HG03520 (cell line): Measurements from ENCODE around the gene BRIP1.
A peak's percentile ranks its signal among the peaks of the same experiment; 100 is the strongest.

ENCODE experiments used
- ATAC-seq: cut with Tn5 transposase; IDR thresholded peaks from one replicate; pipeline ENCODE4 v1.9.1; 2021; ENCODE audit warnings: mild to moderate bottlenecking, moderate library complexity; ENCODE audit not compliant: unreplicated experiment

Gene BRIP1

GRCh38 chr17:61768405-61768804, 94.9 kb downstream of the BRIP1 start:
- no peak for ATAC-seq

DNA sequence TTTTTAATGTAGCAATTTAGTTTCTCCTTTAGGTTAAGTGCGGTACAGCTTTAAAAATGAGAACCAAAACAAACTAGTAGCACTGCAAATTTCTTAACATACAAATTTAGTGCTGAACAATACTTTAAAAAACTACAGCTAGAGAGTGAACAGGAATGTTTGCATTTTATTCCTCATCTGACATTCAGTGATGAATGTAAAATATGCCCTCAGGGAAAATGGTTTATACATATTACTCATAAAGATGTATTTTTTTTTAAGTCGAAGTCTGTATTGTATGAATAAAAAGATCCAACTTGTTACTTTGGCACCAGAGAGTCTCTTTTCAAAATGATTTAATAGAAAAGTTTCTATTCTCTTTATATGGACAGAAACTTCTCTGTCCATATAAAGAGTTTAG, 96.8 kb downstream of the BRIP1 start:
- ATAC-seq = no peak

- ATAC-seq = no peak
Observed at GRCh38 chr17:61764846-61765245, 98.5 kb downstream of the BRIP1 start.

GRCh38 chr17:61761827-61762226, 101.5 kb downstream of the BRIP1 start:
- ATAC-seq = no peak

GRCh38 chr17:61759362-61759761, 104.0 kb downstream of the BRIP1 start:
- no peak for ATAC-seq

DNA sequence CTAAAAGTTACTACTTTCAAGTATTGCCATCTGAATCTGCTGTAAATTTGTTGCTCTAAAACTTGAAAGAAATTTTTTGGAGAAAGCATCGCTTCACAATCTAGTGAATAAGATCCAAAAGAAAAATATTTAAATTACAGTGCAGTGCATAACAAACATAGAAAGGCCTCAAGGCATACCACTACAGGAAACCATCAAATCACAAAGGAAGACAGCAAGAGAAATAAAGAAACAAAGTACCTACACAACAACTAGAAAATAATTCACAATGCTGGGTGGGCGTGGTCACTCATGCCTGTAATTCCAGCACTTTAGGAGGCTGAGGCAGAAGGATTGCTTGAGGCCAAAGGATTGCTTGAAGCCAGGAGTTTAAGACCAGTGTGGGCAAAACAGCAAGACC, 104.9 kb downstream of the BRIP1 start:
- no peak for ATAC-seq

- no peak for ATAC-seq
Observed at GRCh38 chr17:61757168-61757567, 106.2 kb downstream of the BRIP1 start.

- ATAC-seq = no peak
Observed at GRCh38 chr17:61756561-61756960, 106.8 kb downstream of the BRIP1 start.

- ATAC-seq = no peak
Observed at GRCh38 chr17:61755668-61756067, 107.7 kb downstream of the BRIP1 start.

DNA sequence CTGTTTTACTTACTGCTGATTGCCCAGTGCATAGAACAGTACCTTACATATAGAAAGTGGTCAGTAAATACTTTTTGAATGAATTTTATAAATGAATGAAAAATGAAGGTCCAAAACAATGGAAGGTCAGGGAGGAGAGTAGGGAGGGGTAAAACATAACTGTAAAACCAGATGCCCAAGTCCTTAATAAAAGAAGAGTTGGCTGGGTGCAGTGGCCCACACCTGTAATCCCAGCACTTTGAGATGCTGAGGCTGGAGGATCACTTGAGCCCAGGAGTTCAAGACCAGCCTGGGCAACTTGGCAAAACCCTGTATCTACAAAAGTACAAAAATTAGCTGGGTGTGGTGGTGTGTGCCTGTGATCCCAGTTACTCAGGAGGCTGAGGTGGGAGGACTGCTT, 108.2 kb downstream of the BRIP1 start:
- no peak for ATAC-seq

DNA sequence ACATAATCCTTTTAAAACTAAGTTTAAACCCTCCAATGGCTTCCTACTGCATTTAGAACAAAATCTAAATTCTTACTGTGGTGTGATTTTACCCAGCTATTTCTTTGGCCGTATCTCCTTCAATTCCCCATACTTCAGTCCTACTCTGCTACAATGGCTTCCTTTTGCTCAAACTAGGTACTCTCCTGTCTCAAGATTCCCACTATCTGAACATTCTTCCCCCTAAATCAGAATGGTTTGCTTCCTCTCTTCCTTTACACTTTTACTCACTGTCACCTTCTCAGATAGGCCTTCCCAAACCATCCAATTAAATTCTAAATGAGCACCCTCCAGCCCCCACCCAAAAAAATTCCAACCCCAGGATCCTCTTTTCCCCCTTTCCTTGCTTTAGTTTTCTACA, 109.2 kb downstream of the BRIP1 start:
- no peak for ATAC-seq

- no peak for ATAC-seq
Observed at GRCh38 chr17:61753696-61754095, 109.6 kb downstream of the BRIP1 start.

GRCh38 chr17:61750656-61751055, 112.7 kb downstream of the BRIP1 start:
- ATAC-seq = peak; percentile 83

- no peak for ATAC-seq
Observed at GRCh38 chr17:61749823-61750404, 113.4 kb downstream of the BRIP1 start.

DNA sequence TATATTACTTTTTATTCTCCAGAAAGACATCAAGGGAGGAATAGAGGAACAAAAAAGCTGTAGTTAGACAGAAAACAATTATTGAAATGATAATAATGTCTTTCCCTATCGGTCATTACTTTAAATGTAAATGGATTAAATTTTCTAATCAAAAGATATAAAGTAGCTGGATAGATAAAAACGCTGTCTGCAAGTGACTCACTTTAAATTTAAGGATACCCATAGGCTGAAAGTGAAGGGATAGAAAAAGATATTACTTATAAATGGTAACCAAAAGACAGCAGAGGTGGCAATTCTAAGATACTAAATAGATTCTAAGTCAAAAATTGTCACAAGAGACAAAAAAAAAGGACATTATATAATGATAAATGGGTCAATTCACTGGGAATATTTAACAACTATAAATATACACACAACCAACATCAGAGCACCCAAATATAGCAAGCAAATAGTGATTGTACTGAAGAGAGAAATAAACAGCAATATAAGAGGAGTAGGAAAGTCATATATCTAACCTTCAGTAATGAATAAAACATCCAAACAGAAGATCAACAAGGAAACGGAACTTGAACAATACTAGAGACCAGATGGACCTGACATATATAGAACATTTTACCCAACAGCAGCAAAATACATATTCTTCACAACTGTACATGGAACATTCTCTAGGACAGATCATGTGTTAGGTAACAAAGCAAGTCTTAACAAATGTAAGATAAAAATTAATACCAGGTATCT, 116.9 kb downstream of the BRIP1 start:
- ATAC-seq = no peak

DNA sequence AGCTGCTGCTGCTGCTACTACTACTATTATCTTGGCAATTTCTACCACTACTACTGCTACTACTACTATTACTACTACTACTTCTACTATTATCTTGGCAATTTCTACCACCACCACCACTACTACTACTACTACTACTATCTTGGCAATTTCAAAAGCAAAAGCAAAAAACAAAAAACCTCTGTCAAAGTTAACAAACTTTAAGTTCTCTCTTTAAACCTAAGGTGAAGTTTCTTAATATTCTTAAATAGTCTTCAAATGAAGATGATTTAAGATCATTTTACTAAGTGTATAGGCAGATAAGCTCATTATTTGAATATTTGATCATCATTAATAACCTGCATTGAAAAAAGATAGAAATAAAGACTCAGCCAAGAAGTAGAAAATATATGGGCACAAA, 118.5 kb downstream of the BRIP1 start:
- ATAC-seq = no peak

- ATAC-seq = no peak
Observed at GRCh38 chr17:61744252-61744651, 119.1 kb downstream of the BRIP1 start.

GRCh38 chr17:61743766-61744165, 119.6 kb downstream of the BRIP1 start:
- no peak for ATAC-seq

DNA sequence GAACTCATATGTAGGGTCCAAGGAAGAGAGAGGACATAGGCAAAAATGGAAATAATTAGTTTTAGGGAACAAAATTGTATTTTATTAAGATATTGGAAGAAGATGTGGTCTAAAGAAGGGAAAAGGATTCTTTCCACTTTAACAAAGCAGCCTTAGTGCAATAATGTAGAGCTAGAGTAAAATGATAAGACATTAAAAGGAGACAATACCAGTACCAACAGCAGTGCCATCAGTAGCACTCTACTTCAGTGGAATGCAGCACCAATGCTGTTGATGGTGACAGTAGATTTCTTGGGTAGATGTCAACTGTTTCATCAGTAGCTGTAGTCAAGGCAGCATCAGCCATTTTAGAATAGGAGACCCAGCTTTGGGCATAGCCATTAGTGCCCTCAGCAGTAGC, 124.3 kb downstream of the BRIP1 start:
- no peak for ATAC-seq

- no peak for ATAC-seq
Observed at GRCh38 chr17:61738249-61738648, 125.1 kb downstream of the BRIP1 start.

- ATAC-seq = no peak
Observed at GRCh38 chr17:61737820-61738219, 125.5 kb downstream of the BRIP1 start.

DNA sequence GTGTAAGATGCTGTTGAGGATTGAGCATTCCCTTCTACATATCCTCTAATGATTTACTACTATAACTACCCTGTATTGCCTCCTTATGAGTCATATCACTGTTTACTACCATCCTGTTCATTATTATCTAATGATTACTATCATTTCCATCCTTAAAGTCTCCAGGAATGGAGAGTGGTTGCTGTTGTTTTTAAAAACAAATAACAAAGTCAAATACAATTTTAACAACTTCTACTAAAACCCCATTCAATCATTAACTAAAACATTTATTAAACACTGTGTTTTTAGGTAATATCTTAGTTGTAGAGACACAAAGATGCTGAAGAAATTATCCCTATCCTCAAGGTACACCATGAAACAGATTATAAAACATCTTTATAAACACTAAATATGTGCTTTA, 126.9 kb downstream of the BRIP1 start:
- no peak for ATAC-seq

DNA sequence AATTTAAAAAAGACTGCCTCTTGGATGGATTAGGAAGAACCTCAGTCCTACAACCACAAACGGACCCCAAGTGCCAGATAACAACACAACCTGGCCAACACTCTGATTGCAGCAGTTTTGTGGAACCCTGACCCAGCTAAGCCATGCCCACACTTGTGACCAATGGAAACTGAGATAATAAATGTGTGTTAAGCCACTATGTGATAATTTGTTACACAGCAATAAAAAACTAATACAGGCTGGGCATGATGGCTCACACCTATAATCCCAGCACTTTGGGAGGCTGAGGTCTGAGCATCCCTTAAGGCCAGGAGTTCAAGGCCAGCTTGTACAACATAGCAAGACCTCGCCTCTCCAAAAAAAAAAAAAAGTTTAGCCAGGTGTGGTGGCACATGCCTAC, 127.5 kb downstream of the BRIP1 start:
- no peak for ATAC-seq
